GM12801 (cell line): ENCODE data around the gene TTC39C.

Source experiments
- TF ChIP-seq, protein P1 (sequence below): IDR thresholded peaks from one replicate; pipeline ENCODE4 v1.5.1; 2011; ENCODE audit warnings: control low read depth; ENCODE audit not compliant: insufficient read length; ENCODE audit errors: extremely low read depth

TTC39C gene

DNA sequence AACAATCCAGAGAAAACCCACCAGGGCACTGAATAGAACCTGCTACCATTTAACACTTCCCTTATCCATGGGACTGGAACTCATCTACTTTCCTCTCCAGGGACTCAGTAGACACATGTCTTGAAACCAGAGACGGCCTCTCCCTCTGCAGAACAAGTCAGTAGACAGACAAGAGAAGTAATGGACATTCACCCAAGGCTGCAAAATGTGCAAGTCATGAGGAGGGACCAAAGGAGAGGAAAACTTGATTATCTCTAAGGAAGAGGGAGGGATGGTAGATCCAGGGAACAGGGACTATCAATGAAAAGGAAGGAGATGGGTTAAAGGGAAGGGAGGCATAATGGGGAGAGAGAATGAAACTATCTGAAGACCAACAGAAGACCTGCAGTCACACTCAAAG, 5.3 kb upstream of the TTC39C start:
- TF ChIP-seq, protein P1, sequence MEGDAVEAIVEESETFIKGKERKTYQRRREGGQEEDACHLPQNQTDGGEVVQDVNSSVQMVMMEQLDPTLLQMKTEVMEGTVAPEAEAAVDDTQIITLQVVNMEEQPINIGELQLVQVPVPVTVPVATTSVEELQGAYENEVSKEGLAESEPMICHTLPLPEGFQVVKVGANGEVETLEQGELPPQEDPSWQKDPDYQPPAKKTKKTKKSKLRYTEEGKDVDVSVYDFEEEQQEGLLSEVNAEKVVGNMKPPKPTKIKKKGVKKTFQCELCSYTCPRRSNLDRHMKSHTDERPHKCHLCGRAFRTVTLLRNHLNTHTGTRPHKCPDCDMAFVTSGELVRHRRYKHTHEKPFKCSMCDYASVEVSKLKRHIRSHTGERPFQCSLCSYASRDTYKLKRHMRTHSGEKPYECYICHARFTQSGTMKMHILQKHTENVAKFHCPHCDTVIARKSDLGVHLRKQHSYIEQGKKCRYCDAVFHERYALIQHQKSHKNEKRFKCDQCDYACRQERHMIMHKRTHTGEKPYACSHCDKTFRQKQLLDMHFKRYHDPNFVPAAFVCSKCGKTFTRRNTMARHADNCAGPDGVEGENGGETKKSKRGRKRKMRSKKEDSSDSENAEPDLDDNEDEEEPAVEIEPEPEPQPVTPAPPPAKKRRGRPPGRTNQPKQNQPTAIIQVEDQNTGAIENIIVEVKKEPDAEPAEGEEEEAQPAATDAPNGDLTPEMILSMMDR, result no peak

DNA sequence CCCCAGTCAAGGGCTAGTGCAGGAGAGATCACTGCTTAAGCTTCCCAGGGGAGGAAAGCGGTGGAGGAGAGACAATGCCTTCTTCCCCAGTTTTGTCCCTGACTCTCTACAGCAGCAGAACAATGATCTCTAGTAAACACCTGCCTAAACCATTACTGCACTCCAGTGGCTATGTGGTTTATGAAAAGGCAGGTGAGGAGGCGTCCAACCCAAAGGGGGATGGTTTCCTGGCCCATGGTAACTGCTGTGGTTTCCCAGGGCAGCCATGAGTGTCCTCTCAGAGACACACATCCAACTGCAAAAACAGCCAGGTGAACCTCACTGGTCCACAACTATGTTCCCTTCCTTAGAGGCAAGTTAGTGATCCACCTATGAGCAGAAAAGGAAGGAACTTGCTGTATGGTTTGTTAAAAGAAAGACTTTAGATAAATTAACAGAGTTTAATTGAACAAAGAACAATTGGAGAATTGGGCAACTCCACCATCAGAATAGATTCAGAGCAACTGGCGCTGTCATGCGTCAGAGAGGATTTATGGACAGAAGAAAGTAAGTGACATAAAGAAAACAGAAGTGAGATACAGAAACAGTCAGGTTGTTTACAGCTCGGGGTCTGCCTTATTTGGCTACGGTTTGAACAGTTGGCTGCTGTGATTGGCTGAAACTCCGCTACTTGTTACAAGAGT, 4.8 kb upstream of the TTC39C start:
- TF ChIP-seq, protein P1, result no peak

DNA sequence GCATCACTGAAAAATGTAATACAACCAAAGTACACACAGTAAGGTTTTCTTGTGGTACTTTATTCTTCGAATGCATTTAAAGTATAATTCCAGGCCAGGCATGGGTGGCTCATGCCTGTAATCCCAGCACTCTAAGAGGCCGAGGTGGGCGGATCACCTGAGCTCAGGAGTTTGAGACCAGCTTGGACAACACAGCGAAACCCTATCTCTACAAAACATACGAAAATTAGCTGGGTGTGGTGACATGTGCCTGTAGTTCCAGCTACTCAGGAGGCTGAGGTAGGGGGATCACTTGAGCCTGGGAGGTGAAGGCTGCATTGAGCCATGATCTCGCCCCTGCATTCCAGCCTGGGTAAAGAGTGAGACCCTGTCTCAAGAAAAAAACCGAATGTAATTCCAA, 3.9 kb upstream of the TTC39C start:
- TF ChIP-seq, protein P1, result no peak

DNA sequence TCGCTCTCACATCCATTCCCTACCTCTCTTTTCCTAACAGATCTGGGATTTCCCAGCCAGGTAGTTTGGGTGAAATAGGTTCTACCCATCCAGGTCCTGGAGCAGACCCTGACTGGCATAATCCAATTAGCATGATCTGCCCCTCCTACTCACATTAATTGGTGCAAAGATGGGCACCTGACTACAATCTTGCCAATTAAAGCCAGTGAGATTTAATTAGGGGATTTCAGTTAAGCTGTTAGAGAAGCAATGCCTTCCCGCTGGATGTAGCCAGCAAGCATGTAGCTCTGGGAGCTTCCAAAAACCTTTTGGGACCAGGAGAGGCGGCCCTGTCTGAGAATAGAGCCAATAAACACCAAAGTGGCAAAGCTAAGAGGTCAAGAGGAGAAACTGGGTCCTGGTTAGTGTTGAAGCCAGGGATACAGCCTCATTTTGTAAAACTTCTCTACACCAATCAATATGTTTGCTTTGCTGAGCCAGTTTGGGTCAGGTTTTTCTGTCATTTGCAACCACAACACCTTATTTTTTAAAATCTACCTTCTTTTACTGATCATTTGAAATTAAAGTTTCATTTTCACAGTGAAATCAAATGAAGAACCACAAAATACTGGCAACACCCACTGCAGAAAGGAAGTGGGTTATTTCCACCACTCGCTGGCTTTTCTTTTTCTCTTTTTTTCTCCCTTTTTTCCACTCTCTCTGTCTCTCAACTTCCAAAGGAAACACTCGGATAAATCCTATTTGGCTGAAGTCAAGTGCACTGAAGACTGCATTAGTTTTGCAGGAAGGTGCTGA, 3.2 kb upstream of the TTC39C start:
- TF ChIP-seq, protein P1, result no peak

DNA sequence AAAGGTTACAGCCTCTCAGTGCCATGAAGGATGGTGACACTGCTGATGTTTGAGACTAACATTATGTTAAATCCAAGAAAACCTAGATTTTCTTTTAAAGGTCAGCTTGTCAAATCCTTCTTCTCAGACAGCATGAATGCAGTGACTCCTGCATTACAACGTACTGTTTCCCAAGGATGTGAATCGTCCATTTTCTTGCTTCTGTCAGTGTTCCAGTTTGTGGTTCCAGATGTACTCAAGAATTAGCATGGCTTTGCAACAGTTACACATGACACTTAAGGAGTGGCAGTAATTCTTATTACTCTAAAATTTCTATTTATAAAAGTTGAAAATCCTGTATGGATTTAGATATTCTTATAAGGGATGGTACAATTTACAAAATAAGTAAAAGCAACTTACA, 1.5 kb upstream of the TTC39C start:
- TF ChIP-seq, protein P1, result no peak

DNA sequence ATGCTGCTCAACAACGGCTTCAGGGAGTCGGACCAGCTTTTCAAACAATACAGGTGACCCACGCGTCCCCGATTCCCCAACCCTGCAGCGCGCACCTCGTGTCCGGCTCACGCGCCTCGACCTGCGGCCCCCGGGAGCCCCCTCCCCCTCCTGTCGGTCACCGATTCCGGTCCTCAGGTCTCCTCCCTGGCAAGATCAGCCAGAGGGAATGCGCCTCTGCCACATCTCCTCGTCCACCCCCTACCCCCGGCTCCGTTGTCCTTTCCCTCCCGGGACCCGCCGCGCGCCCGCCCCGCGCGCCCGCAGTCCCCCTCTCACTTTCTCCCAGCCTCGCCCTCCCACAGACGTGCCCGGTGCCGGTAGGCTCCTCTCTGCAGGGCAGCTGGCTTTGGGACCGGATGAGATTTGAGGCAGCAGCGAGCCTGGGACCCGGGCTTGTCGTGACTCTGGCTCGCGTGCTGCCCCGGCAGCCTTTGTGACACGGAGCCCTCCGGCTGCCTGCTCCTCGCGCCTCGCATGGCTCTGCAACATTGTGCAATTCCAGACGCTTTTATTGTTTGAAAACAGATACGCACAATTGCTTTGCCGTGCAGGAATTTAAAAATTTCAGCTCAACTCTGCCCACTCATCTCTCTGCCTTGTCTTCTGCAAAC, 558 bp downstream of the TTC39C start:
- TF ChIP-seq, protein P1, result no peak

DNA sequence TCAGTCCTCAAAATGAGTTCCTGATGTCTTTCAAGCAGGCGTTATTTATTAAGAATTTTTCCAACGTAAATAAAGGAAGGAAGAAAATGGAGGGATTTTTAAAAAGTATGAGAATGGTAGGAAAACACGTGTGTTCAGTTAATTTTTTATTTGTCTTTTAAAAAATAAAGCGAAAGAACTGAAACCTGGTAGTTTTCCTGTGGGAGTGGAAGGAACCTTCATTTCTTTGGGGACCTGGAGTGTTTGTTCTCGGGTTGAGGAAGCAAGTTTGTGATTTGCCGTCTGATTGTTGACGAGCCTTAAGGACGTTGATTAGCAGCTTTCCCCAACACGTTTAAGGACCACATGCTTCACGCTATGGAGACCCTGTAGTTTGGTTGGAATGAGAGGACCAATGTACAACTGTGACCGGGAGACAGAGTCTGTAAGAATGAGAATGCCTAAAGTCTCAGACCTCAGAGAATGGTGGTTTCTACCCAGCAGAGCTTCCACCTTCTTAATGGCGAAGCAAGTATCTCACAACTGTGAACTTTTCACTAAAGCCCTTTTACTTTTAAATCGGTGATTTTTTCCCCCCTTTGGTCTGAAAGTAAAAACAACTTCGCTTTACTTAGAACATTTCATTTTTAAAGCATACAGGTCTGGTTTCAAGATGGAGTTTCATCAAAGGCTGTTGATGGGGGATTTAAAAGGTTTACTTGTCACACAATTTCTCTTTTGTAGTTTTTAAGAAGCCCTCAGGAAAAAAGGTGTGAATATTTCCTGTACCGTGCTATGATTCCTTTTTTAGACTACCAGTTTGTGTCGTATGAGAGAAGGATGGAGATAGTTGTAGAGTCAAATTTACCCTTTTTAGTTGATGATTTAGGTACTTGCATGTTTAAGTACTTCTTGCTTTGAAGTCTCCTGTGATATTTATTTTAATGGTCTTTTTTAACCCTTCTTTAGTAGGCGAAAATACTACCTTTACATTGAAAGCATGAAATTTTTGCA, 1.4 kb downstream of the TTC39C start:
- TF ChIP-seq, protein P1, result no peak
